ENCODE results near the gene ACOX3.

DNA sequence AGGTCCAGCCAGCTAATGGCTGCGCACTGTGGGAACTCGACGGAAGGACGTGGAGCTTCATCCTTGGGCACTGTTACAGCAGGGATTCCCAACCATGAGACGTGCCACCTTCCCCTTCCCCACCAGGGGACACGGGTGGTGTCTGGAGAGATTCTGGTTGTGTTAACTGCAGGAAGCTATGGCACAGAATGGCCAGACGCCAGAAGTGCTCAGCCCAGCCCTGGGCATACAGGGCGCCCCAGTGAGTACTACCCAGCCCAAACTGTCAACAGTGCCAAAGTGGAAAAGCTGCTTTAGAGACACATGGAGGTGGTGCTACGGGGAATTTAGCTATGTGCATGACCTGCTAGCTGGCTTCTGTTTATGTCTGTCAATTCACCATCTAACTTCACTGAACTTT is 32.8 kb downstream of the ACOX3 start:
- TF ChIP-seq, protein P1, sequence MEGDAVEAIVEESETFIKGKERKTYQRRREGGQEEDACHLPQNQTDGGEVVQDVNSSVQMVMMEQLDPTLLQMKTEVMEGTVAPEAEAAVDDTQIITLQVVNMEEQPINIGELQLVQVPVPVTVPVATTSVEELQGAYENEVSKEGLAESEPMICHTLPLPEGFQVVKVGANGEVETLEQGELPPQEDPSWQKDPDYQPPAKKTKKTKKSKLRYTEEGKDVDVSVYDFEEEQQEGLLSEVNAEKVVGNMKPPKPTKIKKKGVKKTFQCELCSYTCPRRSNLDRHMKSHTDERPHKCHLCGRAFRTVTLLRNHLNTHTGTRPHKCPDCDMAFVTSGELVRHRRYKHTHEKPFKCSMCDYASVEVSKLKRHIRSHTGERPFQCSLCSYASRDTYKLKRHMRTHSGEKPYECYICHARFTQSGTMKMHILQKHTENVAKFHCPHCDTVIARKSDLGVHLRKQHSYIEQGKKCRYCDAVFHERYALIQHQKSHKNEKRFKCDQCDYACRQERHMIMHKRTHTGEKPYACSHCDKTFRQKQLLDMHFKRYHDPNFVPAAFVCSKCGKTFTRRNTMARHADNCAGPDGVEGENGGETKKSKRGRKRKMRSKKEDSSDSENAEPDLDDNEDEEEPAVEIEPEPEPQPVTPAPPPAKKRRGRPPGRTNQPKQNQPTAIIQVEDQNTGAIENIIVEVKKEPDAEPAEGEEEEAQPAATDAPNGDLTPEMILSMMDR (IDR thresholded peaks at IDR 0.05) = no peak
- TF ChIP-seq POLR2A (IDR thresholded peaks at IDR 0.05) (no peak), EP300 (IDR thresholded peaks at IDR 0.05) (no peak)
